Dedifferentiated amniotic fluid mesenchymal stem cell (primary cell): ENCODE data around the gene TAX1BP1.
"Not testable (repeated sequence)": the region's sequence is repeated elsewhere in the genome, so short reads cannot be mapped to it uniquely, and the experiment has no call there.

Experiments
- DNase-seq: peaks from one replicate; pipeline ENCODE4 v3.0.0-alpha.2; 2016; ENCODE audit errors: extremely low spot score

Gene TAX1BP1

GRCh38 chr7:27739301-27739908 is 557 bp upstream of the TAX1BP1 start:
- no peak for DNase-seq

DNA sequence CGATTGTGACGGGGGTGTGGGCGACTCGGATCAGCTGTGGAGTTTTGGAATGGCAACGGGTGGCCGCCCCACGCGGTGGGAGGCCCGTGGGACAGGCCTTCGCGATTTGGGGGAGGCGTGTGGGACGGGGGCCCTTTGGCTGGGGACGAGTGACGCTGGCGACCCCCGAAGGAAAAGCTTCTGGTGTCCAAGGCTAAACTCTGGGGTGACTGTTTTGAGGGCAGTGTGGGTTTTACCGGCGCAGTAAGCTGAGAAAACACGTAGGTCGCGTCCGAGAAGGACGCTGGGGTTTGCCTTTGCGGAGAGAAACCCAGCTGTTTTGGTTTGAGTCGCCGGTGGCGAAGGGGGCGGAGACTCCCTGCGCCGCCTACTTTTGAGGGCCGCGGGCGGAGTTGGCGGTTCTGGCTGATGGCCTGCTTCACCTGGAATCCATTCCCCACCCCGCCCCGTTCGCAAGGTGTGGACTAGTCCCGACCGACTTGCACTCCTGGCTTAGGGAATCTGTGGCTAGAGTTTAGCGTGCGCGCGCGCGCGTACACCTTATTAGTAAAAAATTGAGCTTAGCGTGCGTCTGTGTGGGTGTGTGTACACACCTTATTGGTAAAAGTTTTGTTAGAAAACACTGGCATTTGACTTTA is 606 bp downstream of the TAX1BP1 start:
- peak; percentile 76 for DNase-seq

- not testable (repeated sequence) for DNase-seq
Measured at GRCh38 chr7:27742091-27742710, 2.2 kb downstream of the TAX1BP1 start.

- peak; percentile 66 for DNase-seq
Measured at GRCh38 chr7:27745064-27745583, 5.2 kb downstream of the TAX1BP1 start.

- no peak for DNase-seq
Measured at GRCh38 chr7:27746486-27746885, 6.5 kb downstream of the TAX1BP1 start.

DNA sequence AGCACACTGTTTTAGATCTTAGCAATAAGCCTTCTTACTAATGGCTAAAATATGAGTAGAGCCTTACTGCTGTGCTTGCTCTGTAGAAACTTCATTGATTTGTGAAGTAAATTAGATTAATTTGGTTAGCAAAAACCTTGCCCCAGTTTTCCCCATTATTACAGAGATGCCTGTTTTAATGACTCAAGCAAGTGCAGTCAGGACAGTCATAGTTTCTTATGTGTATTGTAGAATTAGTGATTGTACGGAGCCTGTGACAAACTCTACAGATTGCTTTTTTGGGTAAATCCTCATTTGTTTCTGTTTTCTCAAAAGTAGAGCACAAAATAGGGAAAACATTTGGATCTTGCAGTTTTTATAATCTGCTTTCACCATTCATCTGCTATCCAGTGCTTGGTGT is 7.0 kb downstream of the TAX1BP1 start:
- DNase-seq = no peak

DNA sequence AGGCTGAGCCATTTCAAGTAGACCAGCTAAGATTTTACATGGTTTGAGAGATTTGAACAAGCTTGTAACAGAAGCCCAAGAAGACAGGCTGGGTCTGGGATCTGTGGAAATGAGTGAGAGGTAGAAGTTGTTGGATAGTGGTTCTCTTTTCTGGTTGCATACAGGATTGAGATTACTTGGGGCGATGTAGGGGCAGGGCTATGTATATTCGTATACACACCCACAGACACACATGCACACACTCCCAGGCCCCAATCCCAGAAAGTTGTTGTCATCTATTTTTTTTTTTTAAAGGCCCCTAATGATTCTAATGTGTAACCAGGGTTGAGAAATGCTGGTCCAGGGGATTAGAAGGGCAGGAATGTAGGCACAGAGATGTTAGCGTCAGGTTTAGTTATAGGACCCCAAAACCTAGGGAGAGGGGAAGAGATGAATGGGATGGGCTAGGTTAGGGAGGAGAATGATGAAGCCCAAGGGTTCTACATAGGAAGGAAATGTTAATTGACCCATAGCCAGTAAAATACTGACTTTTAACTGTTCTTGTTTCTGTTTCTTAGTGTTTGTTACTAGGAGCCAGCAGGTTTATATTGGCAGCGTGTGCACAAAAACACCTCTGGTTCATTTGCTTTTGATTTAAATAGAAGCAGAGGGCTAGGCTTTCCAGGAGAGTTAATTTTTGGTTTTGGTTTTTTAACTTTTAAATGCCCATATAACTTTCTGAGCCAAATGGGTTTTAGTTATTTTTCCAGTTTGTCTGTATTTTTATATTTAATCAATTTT is 7.8 kb downstream of the TAX1BP1 start:
- no peak for DNase-seq

DNA sequence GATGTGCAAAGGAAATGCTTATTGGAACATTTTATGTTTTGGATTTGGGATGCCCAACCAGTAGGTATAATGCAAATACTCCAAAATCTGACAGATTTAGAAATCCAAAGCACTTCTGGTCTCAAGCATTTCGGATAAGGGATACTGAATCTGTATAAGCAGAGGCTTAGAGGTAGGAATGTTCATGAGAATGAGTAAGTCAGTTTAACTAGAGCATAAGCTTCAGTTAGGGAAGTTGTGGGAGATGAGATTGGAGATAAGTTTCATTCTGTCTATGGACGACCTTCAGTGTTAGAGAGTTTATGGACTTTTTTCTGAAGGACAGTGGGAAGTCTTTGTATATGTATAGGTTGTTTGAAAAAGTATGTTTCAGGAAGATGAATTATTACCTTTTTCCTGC is 10.4 kb downstream of the TAX1BP1 start:
- DNase-seq = no peak

GRCh38 chr7:27751888-27752660 is 12.1 kb downstream of the TAX1BP1 start:
- no peak for DNase-seq

- no peak for DNase-seq
Measured at GRCh38 chr7:27753863-27754262, 13.9 kb downstream of the TAX1BP1 start.

DNA sequence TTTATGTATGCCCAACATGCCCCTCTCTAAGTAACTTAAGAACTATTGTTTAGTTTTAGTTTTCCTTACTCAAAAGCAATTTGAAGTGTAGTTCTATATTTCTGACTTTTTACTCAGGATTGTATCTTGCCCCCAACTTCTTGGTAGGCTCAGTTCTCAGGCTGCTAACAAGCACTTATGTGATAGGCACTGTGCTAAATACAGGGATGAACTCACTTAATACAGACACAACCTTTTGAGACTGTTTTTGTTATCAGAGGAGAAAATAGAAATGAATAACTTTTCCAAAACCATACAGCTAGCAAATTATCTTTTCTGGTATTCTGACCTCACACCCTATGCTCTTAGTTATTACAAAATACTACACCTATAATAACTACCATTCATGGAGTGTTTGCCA is 16.3 kb downstream of the TAX1BP1 start:
- no peak for DNase-seq

DNA sequence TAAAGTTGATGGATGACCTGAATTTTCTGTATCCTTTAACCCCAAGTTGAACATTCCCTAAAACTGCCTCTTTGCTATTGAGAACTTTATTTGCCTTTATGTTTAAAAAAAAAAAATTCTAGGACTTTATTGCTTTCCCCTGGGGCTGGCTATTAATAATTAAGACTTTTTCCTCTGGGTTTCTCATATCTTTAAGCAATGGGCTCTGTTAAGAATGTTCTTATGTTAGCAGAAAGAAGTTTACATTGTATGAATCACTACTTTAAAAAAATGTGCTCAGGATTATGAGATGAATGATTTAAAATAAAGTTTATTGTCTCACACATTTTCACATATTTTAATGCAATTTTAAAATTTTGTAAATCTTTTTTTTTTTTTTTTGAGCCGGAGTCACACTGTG is 19.5 kb downstream of the TAX1BP1 start:
- no peak for DNase-seq

DNA sequence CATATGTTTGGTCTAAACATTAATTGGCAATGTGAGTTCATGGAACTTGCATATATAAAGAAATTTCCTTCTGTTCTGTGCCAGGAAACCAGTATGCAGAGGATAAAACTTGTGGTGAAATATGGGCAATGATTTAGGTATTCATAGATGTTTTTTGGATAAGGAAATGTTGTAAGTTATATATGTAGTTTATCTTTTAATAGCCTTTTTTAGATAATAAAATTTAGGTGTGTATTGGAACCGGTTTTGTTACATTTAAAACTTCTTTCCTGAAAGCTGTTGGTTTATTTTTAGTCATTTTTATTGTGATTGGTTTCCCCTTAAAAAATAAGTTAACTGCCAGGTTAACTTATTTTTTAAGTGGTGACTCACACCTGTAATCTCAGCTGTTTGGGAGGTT is 22.1 kb downstream of the TAX1BP1 start:
- DNase-seq = no peak

DNA sequence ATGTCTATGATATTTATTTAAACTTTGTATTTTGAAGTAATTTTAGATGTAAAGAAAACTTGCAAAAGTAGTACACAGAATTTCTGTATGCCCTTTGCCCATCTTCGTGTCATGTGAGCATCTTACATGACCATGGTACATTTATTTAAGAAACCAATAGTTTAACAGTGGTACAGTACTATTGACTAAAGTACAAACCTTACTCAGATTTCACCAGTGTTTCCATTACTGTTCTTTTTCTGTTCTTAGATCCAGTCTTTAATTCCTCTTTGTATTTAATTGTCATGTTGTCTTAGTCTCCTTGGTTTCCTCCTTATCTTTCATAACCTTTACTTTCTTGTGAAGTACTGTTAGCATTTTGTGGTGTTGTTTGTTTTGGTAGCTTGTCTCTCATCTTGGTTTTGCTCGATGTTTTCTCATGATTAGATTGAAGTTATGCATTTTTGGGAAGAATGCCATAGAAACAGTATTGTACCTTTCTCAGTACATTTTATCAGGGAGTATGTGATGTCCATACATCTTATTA is 24.1 kb downstream of the TAX1BP1 start:
- DNase-seq = no peak

DNA sequence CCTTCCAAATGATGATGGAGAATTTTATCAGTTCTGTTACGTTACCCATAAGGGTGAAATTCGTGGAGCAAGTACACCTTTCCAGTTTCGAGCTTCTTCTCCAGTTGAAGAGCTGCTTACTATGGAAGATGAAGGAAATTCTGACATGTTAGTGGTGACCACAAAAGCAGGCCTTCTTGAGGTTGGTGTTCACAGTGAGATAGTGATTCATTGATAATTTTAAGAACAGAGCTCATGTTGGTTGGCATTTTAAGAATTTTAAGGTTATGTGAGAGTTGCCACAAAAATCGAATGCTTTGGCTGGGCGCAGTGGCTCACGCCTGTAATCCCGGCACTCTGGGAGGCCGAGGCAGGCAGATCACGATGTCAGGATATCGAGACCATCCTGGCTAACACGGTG is 25.9 kb downstream of the TAX1BP1 start:
- no peak for DNase-seq

GRCh38 chr7:27767374-27767773 is 27.4 kb downstream of the TAX1BP1 start:
- no peak for DNase-seq

DNA sequence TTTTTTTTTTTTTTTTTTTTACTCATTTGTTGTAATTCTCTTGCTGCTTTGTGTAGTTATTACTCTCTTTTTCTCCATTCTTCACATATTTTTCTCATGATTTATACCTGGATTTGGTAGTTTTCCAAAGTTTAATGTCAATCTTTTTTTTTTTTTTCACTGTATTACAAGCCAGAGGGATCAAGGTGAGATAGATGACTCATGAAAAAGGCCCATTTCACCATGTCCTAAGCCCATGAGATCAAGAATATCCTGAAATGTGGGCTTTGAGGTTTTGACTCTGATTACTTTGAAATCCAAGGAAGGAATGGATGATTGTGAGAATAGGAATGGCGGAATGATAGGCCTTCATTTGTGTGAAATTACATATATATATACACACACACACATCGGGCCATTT is 31.1 kb downstream of the TAX1BP1 start:
- no peak for DNase-seq

GRCh38 chr7:27774717-27775328 is 34.9 kb downstream of the TAX1BP1 start:
- DNase-seq = peak; percentile 77

- DNase-seq = no peak
Measured at GRCh38 chr7:27775782-27776181, 35.8 kb downstream of the TAX1BP1 start.

DNA sequence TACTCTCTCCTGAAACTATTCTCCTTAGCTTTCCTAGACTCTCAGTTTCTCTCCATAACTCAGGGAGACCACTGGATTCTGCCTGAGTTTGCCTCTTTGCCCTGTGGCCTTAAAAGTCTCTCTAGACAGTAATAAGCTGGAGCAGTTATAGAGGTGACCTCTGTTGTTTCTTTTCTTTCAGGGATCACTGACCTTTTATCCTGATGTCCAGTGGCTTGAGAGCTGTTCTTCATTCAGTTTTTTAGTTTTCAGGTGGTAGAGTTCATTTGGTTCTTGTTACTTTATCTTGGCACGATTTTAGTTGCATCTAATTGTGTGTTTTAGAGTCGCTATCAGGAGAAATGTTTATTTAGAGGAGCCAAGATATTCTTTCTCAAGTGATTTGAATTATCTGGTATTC is 37.7 kb downstream of the TAX1BP1 start:
- no peak for DNase-seq

DNA sequence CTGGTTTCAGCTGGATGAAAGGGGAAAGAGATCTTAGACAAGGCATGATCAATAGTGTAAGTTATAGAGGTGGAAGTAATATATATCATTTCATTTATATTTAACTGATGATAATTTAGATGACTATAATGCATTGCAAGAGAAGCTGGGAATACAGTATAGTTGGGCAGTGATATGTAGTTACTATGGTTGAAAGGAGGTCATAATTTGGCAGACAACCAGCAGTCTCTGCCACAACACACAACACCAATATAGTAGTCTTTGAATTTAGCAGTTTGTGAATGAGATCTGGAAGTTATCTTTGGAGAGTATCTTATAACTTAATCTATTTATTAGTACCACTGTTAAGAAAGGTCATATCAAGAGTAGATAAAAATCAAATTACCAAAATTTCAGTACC is 39.9 kb downstream of the TAX1BP1 start:
- DNase-seq = no peak
